KOPT-K1 (cell line): ENCODE results near the gene KIDINS220.

ENCODE experiments used
- H3K27ac ChIP-seq: fragments of 200-600 bp; sonication (generic); 2 replicates; pipeline ENCODE4 v1.5.1; 2016; ENCODE audit warnings: antibody characterized with exemption, mild to moderate bottlenecking, low read depth, low read length; ENCODE audit not compliant: poor library complexity, severe bottlenecking
- H3K36me3 ChIP-seq: fragments of 200-600 bp; sonication (generic); 2 replicates; pipeline ENCODE4 v1.5.1; 2017; ENCODE audit warnings: antibody characterized with exemption, mild to moderate bottlenecking, low read length, moderate library complexity; ENCODE audit not compliant: insufficient read depth
- H3K9me3 ChIP-seq: fragments of 200-600 bp; sonication (generic); 2 replicates; pipeline ENCODE4 v1.5.1; 2017; ENCODE audit warnings: antibody characterized with exemption, low read length, mild to moderate bottlenecking; ENCODE audit not compliant: insufficient read depth, poor library complexity, severe bottlenecking

KIDINS220 gene

GRCh38 chr2:8836971-8837794, at the start of gene KIDINS220:
KIDINS220 (minus strand) TSS chr2:8837613; CDS start chr2:8827093, 10,520 bp downstream.
- no peaks in the 10 kb centered on the region for H3K36me3 ChIP-seq
- peak within 1 kb of the TSS; percentile 69 for H3K27ac ChIP-seq
- H3K9me3 ChIP-seq, result no peaks in the 10 kb centered on the region

- H3K27ac ChIP-seq, result no peak overlapping the region
- H3K36me3 ChIP-seq, result peaks cover 4% of the 10 kb centered on the region; the same call in 1 of the 2 replicates
- H3K9me3 ChIP-seq, result no peaks in the 10 kb centered on the region
Observed at GRCh38 chr2:8886876-8887275, 49.5 kb upstream of the KIDINS220 start.

DNA sequence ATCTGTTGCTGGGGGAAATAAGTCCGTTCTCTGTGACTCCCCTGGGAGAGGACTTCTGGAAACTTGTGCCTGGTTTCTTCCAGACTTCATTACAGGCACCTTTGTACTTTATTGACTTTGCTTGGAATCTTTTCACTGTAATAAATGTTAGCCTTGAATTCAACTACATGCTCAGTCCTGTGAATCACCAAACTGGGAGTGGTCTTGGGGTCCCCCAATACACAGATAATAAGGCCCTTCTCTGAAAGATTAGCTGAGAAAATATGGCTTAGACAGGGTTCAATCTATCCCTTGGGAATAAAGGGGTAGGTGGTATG, 48.7 kb upstream of the KIDINS220 start:
- Histone ChIP-seq H3K27ac (no peak overlapping the region), H3K36me3 (peaks cover 11% of the 10 kb centered on the region; the same call in 1 of the 2 replicates), H3K9me3 (no peaks in the 10 kb centered on the region)

GRCh38 chr2:8885449-8886201, 48.2 kb upstream of the KIDINS220 start:
- no peak overlapping the region for H3K27ac ChIP-seq
- H3K36me3 ChIP-seq, result peaks cover 17% of the 10 kb centered on the region
- no peaks in the 10 kb centered on the region for H3K9me3 ChIP-seq

GRCh38 chr2:8884812-8885211, 47.4 kb upstream of the KIDINS220 start:
- Histone ChIP-seq H3K27ac (no peak overlapping the region), H3K9me3 (no peaks in the 10 kb centered on the region), H3K36me3 (peaks cover 25% of the 10 kb centered on the region)

DNA sequence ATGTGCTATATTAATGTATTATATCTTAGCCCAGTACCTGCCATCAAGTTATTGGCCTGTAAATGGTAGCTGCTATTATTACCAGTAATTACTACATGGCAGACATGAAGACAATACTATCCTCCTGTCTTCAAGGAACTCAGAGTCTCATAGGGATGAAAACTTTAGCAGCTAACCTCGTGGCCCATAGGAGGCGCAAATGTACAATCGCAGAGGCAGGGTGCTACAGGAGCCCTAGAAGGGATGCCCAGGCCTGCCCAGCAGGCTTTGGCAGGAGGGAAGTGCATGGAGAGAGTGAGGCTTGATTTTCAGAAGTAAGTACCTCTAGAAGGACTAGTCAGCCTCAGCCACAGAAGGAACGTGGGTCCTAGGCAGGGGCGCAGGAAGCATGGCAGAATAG, 44.7 kb upstream of the KIDINS220 start:
- Histone ChIP-seq H3K27ac (no peak overlapping the region), H3K36me3 (peaks cover 41% of the 10 kb centered on the region), H3K9me3 (no peaks in the 10 kb centered on the region)

- Histone ChIP-seq H3K36me3 (peaks cover 63% of the 10 kb centered on the region), H3K9me3 (no peaks in the 10 kb centered on the region), H3K27ac (no peak overlapping the region)
Observed at GRCh38 chr2:8877894-8878293, 40.5 kb upstream of the KIDINS220 start.

DNA sequence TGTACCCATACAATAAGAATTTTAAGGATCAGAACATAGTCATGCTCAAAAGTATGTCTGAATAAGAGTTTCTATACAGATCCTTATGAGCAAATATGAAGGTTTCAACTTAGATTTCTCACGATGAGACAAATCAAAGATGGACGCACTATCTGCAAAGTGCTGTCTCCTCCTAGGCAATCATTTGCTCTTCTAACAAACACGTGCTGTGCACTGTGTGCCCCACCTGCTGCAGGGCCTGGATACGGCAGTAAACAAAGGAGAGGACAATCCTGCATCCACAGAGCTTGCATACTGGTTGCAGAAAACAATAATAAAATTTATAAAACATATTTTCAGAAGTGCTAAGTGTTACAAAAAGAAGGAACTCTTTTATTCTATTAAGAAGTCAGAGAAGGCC, 39.9 kb upstream of the KIDINS220 start:
- Histone ChIP-seq H3K9me3 (no peaks in the 10 kb centered on the region), H3K36me3 (peaks cover 67% of the 10 kb centered on the region), H3K27ac (no peak overlapping the region)

DNA sequence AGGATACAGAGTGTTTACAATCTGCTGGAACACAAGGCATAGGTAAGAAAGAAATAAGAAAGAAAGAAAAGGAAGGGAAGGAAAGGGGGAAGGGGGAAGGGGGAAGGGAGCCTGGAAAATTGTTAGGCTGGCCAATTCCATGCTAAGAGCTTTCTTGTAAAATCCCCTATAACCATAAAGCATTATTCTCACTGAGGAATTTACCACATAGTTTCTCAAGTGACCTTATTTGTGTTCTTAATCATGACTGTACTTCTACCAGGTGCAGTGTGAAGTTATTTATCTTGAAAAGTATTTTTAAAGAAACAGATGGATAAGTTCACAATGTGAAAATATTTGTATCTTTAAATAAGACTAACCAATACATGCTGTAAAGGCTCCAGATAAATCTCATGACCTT, 39.2 kb upstream of the KIDINS220 start:
- peaks cover 67% of the 10 kb centered on the region for H3K36me3 ChIP-seq
- H3K9me3 ChIP-seq, result no peaks in the 10 kb centered on the region
- no peak overlapping the region for H3K27ac ChIP-seq

- peaks cover 45% of the 10 kb centered on the region for H3K36me3 ChIP-seq
- H3K9me3 ChIP-seq, result no peaks in the 10 kb centered on the region
- H3K27ac ChIP-seq, result no peak overlapping the region
Observed at GRCh38 chr2:8872821-8873432, 35.5 kb upstream of the KIDINS220 start.

DNA sequence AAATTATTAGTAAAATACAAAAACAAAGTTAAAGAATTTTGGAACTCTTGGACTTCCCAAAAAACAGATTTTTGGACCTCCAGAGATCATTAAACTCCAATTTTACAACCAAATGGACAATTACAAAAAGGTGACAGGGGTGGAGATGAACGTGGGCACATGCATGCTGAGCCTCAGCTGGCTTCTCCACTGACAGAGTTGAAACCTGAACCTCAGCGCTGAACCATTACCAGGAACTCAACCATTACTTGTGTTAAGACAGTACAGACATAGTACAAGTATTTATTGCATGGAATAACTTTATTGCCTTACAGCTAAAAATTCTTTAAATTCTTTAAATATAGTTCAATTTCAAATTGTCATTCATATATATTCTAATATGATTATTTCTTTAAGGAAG, 33.0 kb upstream of the KIDINS220 start:
- no peak overlapping the region for H3K27ac ChIP-seq
- H3K36me3 ChIP-seq, result peaks cover 20% of the 10 kb centered on the region; the same call in 1 of the 2 replicates
- no peaks in the 10 kb centered on the region for H3K9me3 ChIP-seq

GRCh38 chr2:8867363-8867762, 29.9 kb upstream of the KIDINS220 start:
- Histone ChIP-seq H3K9me3 (no peaks in the 10 kb centered on the region), H3K27ac (no peak overlapping the region), H3K36me3 (peaks cover 27% of the 10 kb centered on the region)

DNA sequence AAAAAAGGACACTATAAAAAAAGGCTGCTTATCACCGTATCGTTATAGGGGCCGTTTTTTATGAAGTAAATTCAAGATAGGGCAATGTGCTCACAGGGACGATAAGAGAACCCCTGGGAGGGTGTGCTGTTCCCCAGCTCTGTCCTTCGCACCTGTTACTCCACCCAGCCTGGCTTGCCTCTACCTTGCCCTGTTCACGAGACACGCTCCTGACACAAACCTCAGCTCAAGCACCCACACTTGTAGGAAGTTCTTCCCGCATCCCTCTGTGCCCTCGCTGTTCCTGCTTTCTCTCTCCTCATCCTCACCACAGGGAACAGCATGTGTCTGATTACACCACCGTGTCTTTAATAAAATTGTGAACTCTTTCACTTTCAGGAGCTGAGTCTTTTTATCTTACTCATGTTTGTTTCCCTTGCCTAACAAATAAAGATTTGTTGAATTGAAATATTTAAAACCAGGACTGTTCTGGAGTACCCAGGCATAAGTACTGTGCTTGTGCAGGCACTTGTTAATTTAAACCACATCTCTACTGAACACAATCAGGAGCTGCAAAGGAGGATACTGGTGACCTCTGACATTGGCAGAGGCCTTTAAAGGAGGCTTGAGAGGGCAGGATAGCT, 26.0 kb upstream of the KIDINS220 start:
- H3K9me3 ChIP-seq, result no peaks in the 10 kb centered on the region
- peaks cover 31% of the 10 kb centered on the region for H3K36me3 ChIP-seq
- H3K27ac ChIP-seq, result no peak overlapping the region

GRCh38 chr2:8862230-8862629, 24.8 kb upstream of the KIDINS220 start:
- Histone ChIP-seq H3K27ac (no peak overlapping the region), H3K36me3 (peaks cover 42% of the 10 kb centered on the region), H3K9me3 (no peaks in the 10 kb centered on the region)

DNA sequence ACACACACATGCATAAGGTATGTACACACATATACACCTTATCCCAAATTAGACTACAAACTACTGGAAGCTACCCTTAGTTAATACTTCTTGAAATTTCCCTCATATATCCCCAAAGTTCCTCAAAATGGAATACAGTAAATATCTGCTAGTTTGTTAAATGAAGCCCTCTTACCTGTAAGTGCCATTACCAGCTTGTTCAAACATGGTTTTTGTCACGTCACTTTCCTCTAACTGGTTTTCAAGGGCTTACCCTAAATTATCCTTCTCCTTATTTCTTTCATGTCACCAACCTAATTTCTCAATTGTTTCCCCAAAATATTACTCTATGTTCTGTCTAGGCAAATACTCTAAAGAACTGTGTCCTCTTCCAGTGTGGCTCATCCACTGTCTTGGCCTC, 24.4 kb upstream of the KIDINS220 start:
- Histone ChIP-seq H3K27ac (no peak overlapping the region), H3K36me3 (peaks cover 45% of the 10 kb centered on the region), H3K9me3 (no peaks in the 10 kb centered on the region)
